ENCODE results near the gene CDK5. TPM values are rescaled to one million over a fixed set of nuclear protein-coding genes. Genes with fewer than 3 reads are reported as not detected.

CDK5 gene
- total and polyA plus RNA-seq, 9 of the 15 experiments (the other 6 are each of a cell fraction or from before 2014, with no cell fraction given), result 3.2 to 38.0 (median 27.5) TPM

GRCh38 chr7:151082141-151083070, 24.7 kb upstream of the CDK5 start (continued):
- TF ChIP-seq PHF8 (IDR thresholded peaks at IDR 0.05; ENCODE audit: borderline replicate concordance, low read length), result peak; percentile 38; the same call in 1 of the 2 replicates
- TF ChIP-seq C11orf30 (IDR thresholded peaks at IDR 0.05; ENCODE audit: low read depth), result no peak
- TF ChIP-seq TCF3 (CRISPR knock-in tag; IDR thresholded peaks at IDR 0.05), result no peak
- TF ChIP-seq MITF (IDR thresholded peaks at IDR 0.05), result no peak
- TF ChIP-seq E2F6 (IDR thresholded peaks at IDR 0.05; ENCODE audit: borderline replicate concordance in 1 of 2, extremely low read depth in 1 of 2, insufficient read depth in 1 of 2, insufficient read length in 1 of 2, low read depth in 1 of 2, low read length in 1 of 2, poor library complexity in 1 of 2, severe bottlenecking in 1 of 2), result peak; percentile 46 to 79
- 0 out of 2 replicates have a peak, but pooled peaks have one; percentile 23 for TF ChIP-seq ZNF311 (CRISPR knock-in tag; IDR thresholded peaks at IDR 0.05)
- no peak for TF ChIP-seq KLF6 (CRISPR knock-in tag; IDR thresholded peaks at IDR 0.05; ENCODE audit: borderline replicate concordance)
- TF ChIP-seq POLR2A (conservative IDR thresholded peaks at IDR 0.05), result peak; percentile 66
- peak; percentile 81 for TF ChIP-seq NKRF (IDR thresholded peaks at IDR 0.05; ENCODE audit: borderline replicate concordance)
- no peak; the same call in 1 of the 2 replicates for TF ChIP-seq ZNF316 (IDR thresholded peaks at IDR 0.05)
- TF ChIP-seq SMARCE1 (IDR thresholded peaks at IDR 0.05), result peak; percentile 70
- no peak for TF ChIP-seq ZNF778 (CRISPR knock-in tag; IDR thresholded peaks at IDR 0.05)
- TF ChIP-seq ZNF347 (CRISPR knock-in tag; IDR thresholded peaks at IDR 0.05; ENCODE audit: low read depth), result no peak
- peak; percentile 22; the same call in 1 of the 2 replicates for TF ChIP-seq ZNF407 (IDR thresholded peaks at IDR 0.05; ENCODE audit: low read depth)

Measured in K562 (cell line).